Activated naive CD8-positive, alpha-beta T cell treated with anti-CD3 and anti-CD28 coated beads for 36 hours (primary cell): ENCODE data around the gene ALDH4A1. TPM values are rescaled to one million over a fixed set of nuclear protein-coding genes. Genes with fewer than 3 reads are reported as not detected.
A peak's percentile ranks its signal among the peaks of the same experiment; 100 is the strongest.

ENCODE experiments used
- DNase-seq: peaks from one replicate; pipeline ENCODE4 v3.0.0; 2021
- H3K27ac Mint-ChIP-seq: one replicate; pipeline ENCODE4 v1.8.0; 2022; ENCODE audit warnings: mild to moderate bottlenecking, moderate library complexity, mixed read lengths
- H3K27me3 Mint-ChIP-seq: one replicate; pipeline ENCODE4 v1.8.0; 2022; ENCODE audit warnings: mild to moderate bottlenecking, mixed read lengths
- H3K36me3 Mint-ChIP-seq: one replicate; pipeline ENCODE4 v1.8.0; 2021; ENCODE audit warnings: mild to moderate bottlenecking, mixed read lengths
- H3K4me1 Mint-ChIP-seq: one replicate; pipeline ENCODE4 v1.8.0; 2021; ENCODE audit warnings: mixed read lengths
- H3K4me3 Mint-ChIP-seq: one replicate; pipeline ENCODE4 v1.8.0; 2022; ENCODE audit warnings: mild to moderate bottlenecking, moderate library complexity, mixed read lengths
- H3K9me3 Mint-ChIP-seq: one replicate; pipeline ENCODE4 v1.8.0; 2022; ENCODE audit warnings: mixed read lengths
- total RNA-seq, 2 experiments: library from RNA; stranded (reverse); gene quantifications; one replicate each; pipeline ENCODE4 v1.2.3, GENCODE V29; 2021

ALDH4A1 gene
- total RNA-seq, 2 experiments from 2014 or later = 3.9 to 4.7 TPM

DNA sequence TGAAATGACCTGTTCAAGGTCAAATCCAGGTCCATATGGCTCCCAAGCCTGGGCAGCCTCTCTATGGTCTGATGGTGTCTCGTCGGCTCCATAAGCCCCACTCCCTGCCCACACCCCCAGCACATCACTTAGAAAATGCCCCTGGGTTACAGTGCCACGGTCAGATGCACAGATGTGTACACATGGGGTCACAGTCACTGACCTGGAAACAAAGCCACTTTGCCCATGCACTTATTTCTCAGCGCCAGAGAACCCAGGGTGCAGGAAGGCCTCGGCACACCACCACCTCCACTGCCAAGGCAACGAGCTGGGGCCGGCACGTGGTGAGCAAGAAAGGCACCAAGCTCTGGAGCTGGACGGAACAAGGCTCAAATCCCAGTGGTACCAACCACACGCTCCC lies 29.4 kb upstream of the ALDH4A1 start:
- peaks cover 77% of the 10 kb centered on the region for H3K4me1 Mint-ChIP-seq
- no peaks in the 10 kb centered on the region for H3K36me3 Mint-ChIP-seq
- no peak overlapping the region for H3K4me3 Mint-ChIP-seq
- H3K9me3 Mint-ChIP-seq = no peaks in the 10 kb centered on the region
- DNase-seq = no peak
- H3K27ac Mint-ChIP-seq = no peak overlapping the region
- no peaks in the 10 kb centered on the region for H3K27me3 Mint-ChIP-seq

DNA sequence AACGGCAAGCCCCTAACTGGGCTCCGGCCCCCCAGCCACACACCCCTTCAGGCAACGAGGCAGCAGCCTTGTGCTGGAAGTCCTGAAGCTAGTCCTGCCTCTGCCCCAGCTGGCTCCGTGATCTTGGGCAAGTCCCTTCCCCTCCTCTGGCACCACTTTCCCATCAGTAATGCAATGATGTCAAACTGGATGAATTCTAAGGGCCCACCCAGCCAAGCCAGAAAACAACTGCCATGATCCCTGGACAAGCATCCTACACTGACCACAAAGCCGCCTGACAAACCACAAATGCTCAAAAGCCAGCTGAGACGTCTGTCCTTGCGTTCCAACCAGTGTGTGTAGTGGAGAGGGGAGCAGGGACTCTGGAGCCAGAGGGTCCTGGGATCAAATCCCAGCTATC lies 27.3 kb upstream of the ALDH4A1 start:
- no peaks in the 10 kb centered on the region for H3K27me3 Mint-ChIP-seq
- DNase-seq = no peak
- H3K4me1 Mint-ChIP-seq = peaks cover 75% of the 10 kb centered on the region
- H3K27ac Mint-ChIP-seq = no peak overlapping the region
- H3K36me3 Mint-ChIP-seq = peaks cover 9% of the 10 kb centered on the region
- H3K4me3 Mint-ChIP-seq = no peak overlapping the region
- H3K9me3 Mint-ChIP-seq = peaks cover 2% of the 10 kb centered on the region

DNA sequence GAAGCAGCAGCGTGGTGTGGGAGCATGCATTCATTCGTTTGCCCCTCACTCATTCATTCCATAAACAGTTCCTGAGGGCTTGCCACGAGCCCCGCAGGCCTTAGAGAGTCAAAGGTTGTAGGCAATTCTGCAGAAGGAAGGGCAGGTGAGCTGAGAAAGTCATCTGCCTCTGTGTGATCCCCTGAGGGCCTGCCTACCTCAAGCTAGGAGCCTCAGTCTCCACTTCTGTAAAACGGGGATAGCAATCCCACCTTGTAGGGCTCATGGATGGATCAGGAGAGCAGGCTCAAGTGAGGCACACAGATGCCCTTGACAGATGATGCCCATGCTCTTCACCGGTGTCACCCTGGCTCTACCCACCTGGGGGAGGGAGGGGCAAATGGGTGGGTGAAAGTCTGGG lies 26.6 kb upstream of the ALDH4A1 start:
- Mint-ChIP-seq H3K4me1 (peaks cover 76% of the 10 kb centered on the region), H3K4me3 (no peak overlapping the region), H3K9me3 (peaks cover 2% of the 10 kb centered on the region), H3K27ac (peak overlapping the region; percentile 98), H3K36me3 (peaks cover 9% of the 10 kb centered on the region), H3K27me3 (no peaks in the 10 kb centered on the region)
- DNase-seq = no peak

DNA sequence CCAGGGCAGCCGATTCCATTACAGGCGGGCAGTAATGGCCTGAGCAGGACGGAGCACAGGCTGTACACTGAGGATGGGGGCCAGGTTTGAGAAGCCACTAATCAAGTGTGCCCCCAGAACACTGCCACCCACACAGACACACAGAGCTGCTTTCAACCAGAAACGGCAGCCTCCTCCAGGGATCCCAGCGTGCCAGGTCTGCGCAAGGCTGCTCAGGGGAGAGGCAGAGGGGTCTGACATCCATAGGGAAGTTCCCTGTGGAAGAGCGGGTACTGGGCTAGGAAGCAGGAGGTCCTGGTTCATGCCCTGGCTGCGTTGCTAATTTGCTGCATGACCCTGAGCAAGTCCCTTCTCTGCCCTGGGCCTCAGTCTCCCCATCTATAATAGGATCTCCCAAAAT lies 26.1 kb upstream of the ALDH4A1 start:
- peaks cover 2% of the 10 kb centered on the region for H3K9me3 Mint-ChIP-seq
- H3K27me3 Mint-ChIP-seq = no peaks in the 10 kb centered on the region
- H3K4me1 Mint-ChIP-seq = peaks cover 79% of the 10 kb centered on the region
- peak overlapping the region; percentile 98 for H3K27ac Mint-ChIP-seq
- no peak for DNase-seq
- peaks cover 9% of the 10 kb centered on the region for H3K36me3 Mint-ChIP-seq
- peak overlapping the region; percentile 87 for H3K4me3 Mint-ChIP-seq

DNA sequence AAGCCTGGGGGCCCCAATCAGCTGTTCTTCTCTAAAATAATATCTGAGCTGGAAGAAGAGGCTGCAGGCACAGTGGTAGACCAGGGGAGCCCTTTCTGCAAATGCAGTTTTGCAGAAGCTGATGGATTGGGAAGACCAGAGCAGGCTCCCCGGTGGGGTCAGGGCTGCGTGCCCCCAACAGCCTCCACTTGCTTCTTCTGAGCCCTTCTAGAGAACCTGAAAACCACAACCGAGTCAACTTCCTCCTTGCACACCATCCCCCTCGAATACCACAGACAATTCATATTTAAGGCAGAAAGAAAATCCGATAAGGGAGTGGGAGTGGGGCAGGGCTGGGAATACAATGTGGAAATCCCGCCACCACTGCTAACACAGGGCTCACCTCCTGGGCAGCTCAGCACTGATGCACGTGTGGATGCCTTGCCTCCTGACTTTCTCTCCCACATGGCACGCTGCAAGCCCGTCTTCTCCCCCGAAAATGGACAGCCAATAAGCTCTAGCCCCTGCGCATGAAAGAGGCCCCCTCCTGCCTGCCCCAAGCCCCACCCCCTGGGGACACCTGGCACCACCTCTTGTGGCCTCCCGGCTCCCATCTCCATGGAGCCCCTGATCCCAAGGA lies 25.4 kb upstream of the ALDH4A1 start:
- peaks cover 2% of the 10 kb centered on the region for H3K9me3 Mint-ChIP-seq
- H3K4me3 Mint-ChIP-seq = peak overlapping the region; percentile 87
- H3K27ac Mint-ChIP-seq = peak overlapping the region; percentile 98
- peaks cover 9% of the 10 kb centered on the region for H3K36me3 Mint-ChIP-seq
- H3K4me1 Mint-ChIP-seq = peaks cover 80% of the 10 kb centered on the region
- peak; percentile 49 for DNase-seq
- H3K27me3 Mint-ChIP-seq = no peaks in the 10 kb centered on the region

DNA sequence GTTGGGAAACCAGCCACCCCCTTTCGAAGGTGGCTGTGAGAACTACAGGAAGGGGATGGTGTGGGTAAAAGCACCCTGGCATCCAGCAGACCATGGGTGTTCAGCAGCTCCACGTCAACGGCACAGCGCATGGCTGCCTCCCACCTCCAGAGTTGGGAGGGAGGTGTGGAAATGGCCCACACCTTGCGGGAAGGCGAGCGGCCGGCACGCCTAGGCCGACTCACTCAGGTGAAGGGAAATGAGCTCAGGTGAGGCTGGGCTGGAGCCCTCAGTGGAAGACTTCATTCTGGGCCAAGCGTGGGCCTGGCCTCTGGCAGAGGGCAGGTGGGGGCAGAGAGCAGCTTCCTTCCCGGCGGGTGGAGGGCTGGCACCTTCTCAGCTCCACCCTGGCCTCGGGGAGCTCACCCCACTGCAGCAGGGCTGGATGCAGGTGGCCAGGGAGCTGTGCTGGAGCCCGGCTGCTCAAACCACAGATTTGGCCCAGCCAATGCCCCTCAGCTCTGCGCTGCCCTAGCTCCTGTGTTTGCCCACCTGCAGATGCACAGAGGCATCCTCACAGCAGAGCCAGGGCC lies 24.8 kb upstream of the ALDH4A1 start:
- peak overlapping the region; percentile 87 for H3K4me3 Mint-ChIP-seq
- DNase-seq = no peak
- no peaks in the 10 kb centered on the region for H3K27me3 Mint-ChIP-seq
- peaks cover 9% of the 10 kb centered on the region for H3K36me3 Mint-ChIP-seq
- peak overlapping the region; percentile 98 for H3K27ac Mint-ChIP-seq
- H3K4me1 Mint-ChIP-seq = peaks cover 74% of the 10 kb centered on the region
- H3K9me3 Mint-ChIP-seq = peaks cover 2% of the 10 kb centered on the region

DNA sequence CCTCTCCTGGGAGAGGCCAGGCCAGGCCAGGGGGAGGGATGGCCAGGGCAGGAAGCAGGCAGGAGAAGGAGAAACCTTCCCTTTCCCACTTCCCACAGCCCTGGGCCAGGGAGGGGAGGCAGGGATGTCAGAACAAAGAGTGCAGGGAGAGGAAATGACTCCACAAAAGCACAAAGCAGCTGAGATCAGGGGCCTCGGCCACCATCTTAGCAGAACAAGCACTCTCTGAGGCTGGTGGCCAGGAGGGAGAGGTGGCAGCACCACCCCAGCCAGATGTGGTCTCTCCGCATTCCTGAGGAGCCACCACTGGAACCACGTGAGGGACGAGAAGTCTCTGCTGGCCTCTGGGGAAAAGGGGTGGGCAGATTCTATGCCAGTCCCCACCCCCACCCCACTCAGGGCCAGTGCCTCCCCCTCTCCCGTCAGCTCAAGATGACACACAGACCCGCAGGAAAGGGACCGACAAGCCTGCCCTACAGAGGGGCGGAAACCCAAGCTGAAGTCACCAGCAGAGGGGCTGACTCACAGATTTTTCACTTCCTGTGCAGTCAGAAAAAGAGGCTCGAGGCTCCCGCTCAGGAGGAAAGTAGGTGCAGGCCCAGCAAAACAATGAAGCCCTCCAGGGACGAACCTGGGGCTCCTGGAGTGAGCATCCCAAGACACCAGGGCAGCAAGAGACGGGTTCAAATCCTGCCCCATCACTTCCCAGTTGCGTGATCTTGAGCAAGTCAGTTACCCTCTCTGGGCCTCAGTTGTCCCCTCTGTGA lies 24.1 kb upstream of the ALDH4A1 start:
- DNase-seq = peak; percentile 86
- no peaks in the 10 kb centered on the region for H3K27me3 Mint-ChIP-seq
- peaks cover 68% of the 10 kb centered on the region for H3K4me1 Mint-ChIP-seq
- peaks cover 2% of the 10 kb centered on the region for H3K9me3 Mint-ChIP-seq
- peak overlapping the region; percentile 98 for H3K27ac Mint-ChIP-seq
- peak overlapping the region; percentile 87 for H3K4me3 Mint-ChIP-seq
- H3K36me3 Mint-ChIP-seq = peaks cover 9% of the 10 kb centered on the region

DNA sequence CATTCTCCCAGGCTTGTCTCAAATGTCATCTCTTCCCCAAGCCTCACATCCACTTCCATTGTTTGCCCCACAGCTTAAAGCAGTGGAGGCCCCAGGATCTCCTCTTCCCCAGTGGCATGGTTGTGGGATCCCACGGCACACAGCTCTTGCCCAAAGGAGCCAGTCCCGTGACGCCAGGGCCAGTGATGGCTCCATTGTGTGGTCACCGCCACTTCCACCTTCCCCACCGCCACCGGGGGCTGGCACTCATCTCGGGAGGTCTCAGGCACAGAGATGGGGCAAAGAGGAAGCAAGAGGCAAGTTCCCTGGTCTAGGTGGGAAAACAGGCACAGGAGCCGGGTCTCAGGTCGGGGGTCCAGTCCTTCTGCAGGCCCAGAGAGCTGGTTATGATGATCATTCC lies 22.9 kb upstream of the ALDH4A1 start:
- Mint-ChIP-seq H3K9me3 (peaks cover 2% of the 10 kb centered on the region), H3K4me1 (peaks cover 59% of the 10 kb centered on the region), H3K4me3 (no peak overlapping the region), H3K36me3 (peaks cover 9% of the 10 kb centered on the region), H3K27me3 (no peaks in the 10 kb centered on the region), H3K27ac (peak overlapping the region; percentile 57)
- no peak for DNase-seq

DNA sequence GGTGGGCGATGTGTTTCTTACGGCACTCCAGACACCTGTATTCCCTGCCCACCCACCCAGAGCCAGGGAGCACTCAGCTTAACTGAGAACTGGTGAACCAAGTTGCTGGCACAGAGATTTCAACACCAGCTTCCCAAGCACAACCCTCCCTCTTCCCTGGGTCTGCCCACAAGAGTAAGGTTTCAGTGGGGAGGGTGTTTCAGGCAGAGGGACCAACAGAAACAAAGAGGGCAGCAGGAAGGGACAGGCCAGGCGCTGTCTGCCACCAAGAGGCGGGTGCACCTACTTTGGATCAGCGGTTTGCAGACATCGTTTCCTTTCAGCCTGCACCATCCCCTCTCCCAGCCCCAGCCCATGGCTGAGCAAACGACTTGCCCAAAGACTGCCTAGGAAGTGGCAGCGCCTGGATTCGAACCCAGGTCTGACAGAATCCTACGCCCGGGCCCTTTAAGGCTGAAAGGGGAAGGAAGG lies 21.9 kb upstream of the ALDH4A1 start:
- no peak overlapping the region for H3K27ac Mint-ChIP-seq
- H3K36me3 Mint-ChIP-seq = peaks cover 9% of the 10 kb centered on the region
- no peak overlapping the region for H3K4me3 Mint-ChIP-seq
- peaks cover 2% of the 10 kb centered on the region for H3K9me3 Mint-ChIP-seq
- H3K27me3 Mint-ChIP-seq = no peaks in the 10 kb centered on the region
- DNase-seq = no peak
- peaks cover 50% of the 10 kb centered on the region for H3K4me1 Mint-ChIP-seq

DNA sequence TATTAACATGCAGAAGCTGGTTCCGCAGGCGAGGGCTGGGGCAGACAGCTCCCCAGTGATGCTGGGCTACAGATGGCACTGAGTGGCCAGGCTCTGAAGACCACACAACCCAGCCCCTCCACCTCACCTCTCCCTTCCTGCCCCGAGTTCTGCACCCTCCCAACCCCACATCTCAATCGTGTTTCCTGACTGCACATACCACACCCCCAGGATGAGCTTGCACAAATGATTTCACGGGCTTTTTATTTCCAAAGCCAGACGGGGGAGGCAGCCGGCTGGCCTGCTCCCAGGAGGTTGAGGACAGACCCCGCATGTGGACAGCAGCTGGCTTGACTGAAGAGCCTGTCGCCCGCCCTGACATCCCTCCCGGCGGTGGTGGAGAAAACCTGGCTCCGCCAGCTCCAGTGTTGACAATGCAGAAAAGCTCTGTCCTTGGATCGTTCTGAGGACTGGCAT lies 21.4 kb upstream of the ALDH4A1 start:
- Mint-ChIP-seq H3K4me1 (peaks cover 45% of the 10 kb centered on the region), H3K4me3 (no peak overlapping the region), H3K27ac (peak overlapping the region; percentile 15), H3K9me3 (peaks cover 2% of the 10 kb centered on the region), H3K27me3 (no peaks in the 10 kb centered on the region), H3K36me3 (peaks cover 9% of the 10 kb centered on the region)
- DNase-seq = no peak

DNA sequence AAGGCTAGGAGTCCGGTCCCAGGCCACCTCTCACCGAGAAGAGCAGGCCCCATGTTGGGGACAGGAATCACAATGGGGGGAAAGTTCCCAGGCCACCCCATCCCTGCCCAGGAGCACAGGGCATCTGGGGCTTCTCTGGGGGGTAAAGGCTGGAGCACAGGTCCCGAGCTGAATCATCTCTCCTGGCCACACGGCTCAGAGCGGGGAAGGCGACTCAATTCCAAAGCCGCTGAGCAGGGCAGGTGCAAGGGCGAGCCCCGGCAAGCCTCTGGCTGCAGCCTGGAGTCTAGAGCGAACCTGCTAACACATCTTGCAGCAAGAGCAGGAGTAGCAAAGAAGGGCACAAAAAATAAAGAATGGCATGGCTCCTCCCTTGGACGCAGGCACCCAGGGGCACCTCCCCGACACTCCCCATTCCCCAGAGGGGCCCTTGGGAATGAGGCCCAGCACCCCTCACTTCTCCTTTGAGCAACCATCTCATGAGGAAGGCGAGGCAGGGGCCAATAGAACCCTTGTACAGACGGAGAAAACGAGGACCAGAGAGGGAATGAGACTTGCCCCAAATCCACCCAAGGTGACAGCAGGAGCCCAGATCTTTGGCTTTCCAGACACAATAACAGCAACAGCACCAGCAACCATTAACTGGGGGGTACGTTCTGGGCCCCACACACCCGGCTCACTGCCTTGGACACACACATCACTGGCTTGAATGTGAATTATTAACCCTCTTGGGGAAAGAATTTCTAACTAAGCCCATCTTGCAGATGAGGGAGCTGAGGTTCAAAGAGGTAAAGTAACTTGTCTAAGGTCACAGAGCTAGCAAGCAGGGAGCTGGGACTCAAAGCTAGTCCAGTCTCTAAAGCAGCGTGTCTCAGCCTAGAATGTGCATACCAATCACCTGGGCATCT lies 20.7 kb upstream of the ALDH4A1 start:
- no peak for DNase-seq
- H3K9me3 Mint-ChIP-seq = peaks cover 2% of the 10 kb centered on the region
- H3K27ac Mint-ChIP-seq = peak overlapping the region; percentile 70
- H3K4me1 Mint-ChIP-seq = peaks cover 38% of the 10 kb centered on the region
- H3K27me3 Mint-ChIP-seq = no peaks in the 10 kb centered on the region
- peak overlapping the region; percentile 18 for H3K4me3 Mint-ChIP-seq
- H3K36me3 Mint-ChIP-seq = peaks cover 10% of the 10 kb centered on the region

DNA sequence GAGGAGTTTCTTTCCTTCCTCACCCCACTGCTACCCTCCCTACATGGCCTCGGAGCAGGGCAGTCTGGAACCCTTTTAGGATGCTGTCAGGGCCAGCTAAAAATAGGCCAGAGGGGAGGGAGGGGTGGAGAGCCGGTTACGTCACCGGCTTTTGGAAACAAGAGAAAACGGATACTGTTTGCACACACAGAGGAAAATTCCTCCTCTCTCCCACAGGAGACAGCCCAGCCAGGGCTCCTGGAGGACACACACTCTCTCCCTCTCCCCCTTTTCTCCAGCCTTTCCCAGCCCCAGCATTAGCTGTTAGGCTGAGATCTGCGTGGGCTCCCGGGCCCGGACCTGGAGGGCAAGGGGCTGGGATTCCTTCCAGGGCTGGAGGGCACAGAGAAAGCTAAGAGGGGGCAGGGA lies 20.0 kb upstream of the ALDH4A1 start:
- Mint-ChIP-seq H3K4me3 (no peak overlapping the region), H3K27me3 (no peaks in the 10 kb centered on the region), H3K9me3 (peaks cover 2% of the 10 kb centered on the region), H3K27ac (no peak overlapping the region), H3K4me1 (peaks cover 32% of the 10 kb centered on the region), H3K36me3 (peaks cover 12% of the 10 kb centered on the region)
- DNase-seq = no peak

DNA sequence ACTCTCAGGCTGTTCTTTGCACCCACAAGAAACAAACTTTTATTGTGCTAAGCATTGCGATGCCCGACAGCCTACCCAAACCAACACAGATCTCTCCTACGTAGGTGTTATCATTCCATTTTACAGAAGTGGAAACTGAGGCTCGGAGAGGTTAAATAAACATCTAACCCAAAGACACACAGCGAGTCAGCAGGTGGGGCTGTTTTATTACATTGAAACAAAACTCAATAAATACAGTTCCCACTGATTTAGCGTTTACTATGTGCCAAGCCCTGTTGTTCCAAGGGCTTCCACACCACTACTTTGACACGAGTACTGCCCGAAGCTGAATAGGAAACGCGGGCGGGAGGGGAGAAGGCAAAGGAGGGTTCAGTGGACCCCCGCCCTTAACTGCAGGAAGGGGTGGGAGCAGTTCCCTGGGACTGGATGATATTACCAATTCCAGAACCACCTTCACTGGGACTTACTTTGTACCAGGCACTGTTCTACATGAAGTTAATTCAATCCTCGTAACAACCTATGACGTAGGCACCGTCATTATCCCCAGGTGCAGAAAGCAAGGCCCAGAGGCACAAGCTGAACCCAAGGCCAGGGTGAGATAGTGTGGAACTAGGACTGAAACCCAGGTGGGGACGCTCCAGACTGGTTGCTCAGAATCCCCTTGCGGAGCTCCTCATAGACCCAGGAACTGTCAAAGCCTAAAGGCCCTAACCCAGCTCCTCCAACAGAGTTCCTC lies 19.3 kb upstream of the ALDH4A1 start:
- H3K27ac Mint-ChIP-seq = no peak overlapping the region
- peaks cover 12% of the 10 kb centered on the region for H3K36me3 Mint-ChIP-seq
- peaks cover 2% of the 10 kb centered on the region for H3K9me3 Mint-ChIP-seq
- H3K27me3 Mint-ChIP-seq = no peaks in the 10 kb centered on the region
- peaks cover 28% of the 10 kb centered on the region for H3K4me1 Mint-ChIP-seq
- no peak for DNase-seq
- no peak overlapping the region for H3K4me3 Mint-ChIP-seq

DNA sequence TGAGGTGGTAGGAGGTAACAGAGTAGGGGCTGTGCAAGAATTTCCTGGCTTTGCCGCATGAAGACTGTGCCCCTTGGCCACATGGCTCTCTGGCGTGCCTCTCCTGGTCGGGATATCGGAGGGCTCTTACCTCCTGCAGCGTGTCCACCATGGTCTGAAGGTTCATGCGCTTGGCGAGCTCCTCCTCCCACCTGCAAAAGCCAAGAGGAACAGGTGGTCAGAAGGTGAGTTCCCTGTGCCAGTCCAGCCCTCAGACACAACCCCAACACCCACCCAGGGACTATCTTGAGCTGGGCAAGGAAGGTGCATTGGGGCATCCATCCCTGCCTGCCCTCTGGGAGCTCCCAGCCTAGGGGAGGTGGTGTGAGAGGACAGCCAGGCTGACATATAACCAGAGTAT lies 18.6 kb upstream of the ALDH4A1 start:
- Mint-ChIP-seq H3K9me3 (peaks cover 2% of the 10 kb centered on the region), H3K36me3 (peaks cover 11% of the 10 kb centered on the region), H3K27ac (no peak overlapping the region), H3K4me3 (no peak overlapping the region), H3K27me3 (no peaks in the 10 kb centered on the region), H3K4me1 (peaks cover 22% of the 10 kb centered on the region)
- DNase-seq = no peak
